ENCODE results near the gene RASAL2.
"Not testable (repeated sequence)": the region's sequence is repeated elsewhere in the genome, so short reads cannot be mapped to it uniquely, and the experiment has no call there.

RASAL2 gene

GRCh38 chr1:178072326-178072725 lies 21.6 kb upstream of the RASAL2 start:
- no peak for DNase-seq

GRCh38 chr1:178075333-178075732 lies 18.6 kb upstream of the RASAL2 start:
- no peak for DNase-seq

GRCh38 chr1:178076607-178077006 lies 17.3 kb upstream of the RASAL2 start:
- no peak for DNase-seq

GRCh38 chr1:178077917-178078316 lies 16.0 kb upstream of the RASAL2 start:
- no peak for DNase-seq

- DNase-seq, result no peak
Measured at GRCh38 chr1:178086294-178086693, 7.6 kb upstream of the RASAL2 start.

- no peak for DNase-seq
Measured at GRCh38 chr1:178086766-178087165, 7.1 kb upstream of the RASAL2 start.

- no peak for DNase-seq
Measured at GRCh38 chr1:178088651-178089050, 5.3 kb upstream of the RASAL2 start.

GRCh38 chr1:178091454-178091853 lies 2.5 kb upstream of the RASAL2 start:
- DNase-seq, result not testable (repeated sequence)

GRCh38 chr1:178091986-178092745 lies 1.7 kb upstream of the RASAL2 start:
- no peak for DNase-seq

- peak; percentile 59 for DNase-seq
Measured at GRCh38 chr1:178092878-178093493, 918 bp upstream of the RASAL2 start.

GRCh38 chr1:178093494-178093950 lies 382 bp upstream of the RASAL2 start:
- DNase-seq, result peak; percentile 92

GRCh38 chr1:178094739-178095645 lies 1.1 kb downstream of the RASAL2 start:
- DNase-seq, result peak; percentile 43

- no peak for DNase-seq
Measured at GRCh38 chr1:178096421-178096820, 2.5 kb downstream of the RASAL2 start.

- DNase-seq, result no peak
Measured at GRCh38 chr1:178098262-178098661, 4.4 kb downstream of the RASAL2 start.

- peak; percentile 21 for DNase-seq
Measured at GRCh38 chr1:178101266-178101630, 7.3 kb downstream of the RASAL2 start.

GRCh38 chr1:178101654-178102053 lies 7.8 kb downstream of the RASAL2 start:
- no peak for DNase-seq

GRCh38 chr1:178102218-178102617 lies 8.3 kb downstream of the RASAL2 start:
- no peak for DNase-seq

GRCh38 chr1:178107823-178108222 lies 13.9 kb downstream of the RASAL2 start:
- no peak for DNase-seq

GRCh38 chr1:178109348-178110143 lies 15.6 kb downstream of the RASAL2 start:
- DNase-seq, result no peak

GRCh38 chr1:178115260-178115659 lies 21.4 kb downstream of the RASAL2 start:
- DNase-seq, result no peak

GRCh38 chr1:178118524-178118923 lies 24.6 kb downstream of the RASAL2 start:
- no peak for DNase-seq

- DNase-seq, result no peak
Measured at GRCh38 chr1:178119628-178120027, 25.7 kb downstream of the RASAL2 start.

GRCh38 chr1:178120088-178120487 lies 26.2 kb downstream of the RASAL2 start:
- no peak for DNase-seq

Data from kidney glomerular epithelial cell (primary cell).